HG03139 (cell line): ENCODE data around the gene ZGPAT.

Experiments
- ATAC-seq: cut with Tn5 transposase; IDR thresholded peaks from one replicate; pipeline ENCODE4 v1.9.1; 2021; ENCODE audit not compliant: unreplicated experiment

ZGPAT gene

GRCh38 chr20:63778034-63778752 lies 70.4 kb downstream of the ZGPAT start:
- ATAC-seq, result no peak

DNA sequence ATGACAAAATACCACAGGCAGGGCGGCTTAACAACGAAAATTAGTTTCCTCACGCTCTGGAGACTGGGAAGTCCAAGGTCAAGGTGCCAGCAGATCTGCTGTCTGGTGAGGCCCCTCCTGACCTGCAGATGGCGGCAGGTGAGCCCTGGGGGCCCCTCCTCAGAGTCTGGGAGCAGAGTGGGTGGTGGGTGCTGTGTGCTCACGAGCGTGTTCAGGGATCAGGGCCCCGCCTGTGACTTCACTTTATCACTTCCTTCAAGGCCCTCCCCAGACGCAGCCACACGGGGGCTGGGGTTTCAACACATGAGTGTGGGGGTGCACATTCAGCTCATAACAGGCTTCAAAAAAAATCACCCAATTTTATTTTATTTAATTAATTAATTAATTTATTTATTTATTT lies 71.0 kb downstream of the ZGPAT start:
- no peak for ATAC-seq

DNA sequence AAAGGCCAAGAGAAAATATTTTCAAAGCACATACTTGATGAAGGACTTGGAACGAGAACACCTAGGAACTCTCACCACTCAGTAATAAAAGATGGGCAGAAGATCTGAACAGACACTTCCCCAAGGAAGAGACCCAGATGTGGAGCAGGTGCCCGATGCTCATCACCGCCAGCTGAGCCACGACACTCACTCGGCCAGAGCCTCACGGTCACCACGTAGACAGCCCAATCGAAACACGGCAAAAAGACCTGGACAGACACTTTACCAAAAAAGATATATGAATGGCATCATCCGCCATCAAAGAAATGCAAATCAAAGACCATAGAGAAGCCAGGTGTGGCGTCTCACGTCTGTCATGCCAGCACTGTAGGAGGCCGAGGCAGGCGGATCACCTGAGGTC lies 73.3 kb downstream of the ZGPAT start:
- no peak for ATAC-seq

DNA sequence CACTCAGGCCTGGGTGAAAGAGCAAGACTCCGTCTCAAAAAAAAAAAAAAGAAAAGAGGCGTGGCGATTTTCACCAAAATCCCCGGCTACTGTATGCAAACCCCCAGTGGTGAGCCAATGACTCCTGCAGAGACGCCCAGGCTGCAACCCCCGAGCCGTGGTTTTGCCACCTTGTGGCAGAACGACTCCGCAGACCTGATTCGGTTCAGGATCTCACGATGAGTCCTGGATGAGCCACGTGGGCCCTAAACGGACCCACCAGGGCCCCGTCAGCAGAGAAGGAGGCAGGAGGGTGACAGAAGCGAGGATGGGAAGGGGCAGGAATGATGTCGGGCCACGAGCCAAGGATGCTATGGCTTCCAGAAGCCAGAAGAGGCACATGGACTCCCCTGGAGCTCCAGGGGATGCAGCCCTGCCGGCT lies 74.2 kb downstream of the ZGPAT start:
- ATAC-seq, result no peak

- ATAC-seq, result no peak
Observed at GRCh38 chr20:63782521-63782971, 74.7 kb downstream of the ZGPAT start.

DNA sequence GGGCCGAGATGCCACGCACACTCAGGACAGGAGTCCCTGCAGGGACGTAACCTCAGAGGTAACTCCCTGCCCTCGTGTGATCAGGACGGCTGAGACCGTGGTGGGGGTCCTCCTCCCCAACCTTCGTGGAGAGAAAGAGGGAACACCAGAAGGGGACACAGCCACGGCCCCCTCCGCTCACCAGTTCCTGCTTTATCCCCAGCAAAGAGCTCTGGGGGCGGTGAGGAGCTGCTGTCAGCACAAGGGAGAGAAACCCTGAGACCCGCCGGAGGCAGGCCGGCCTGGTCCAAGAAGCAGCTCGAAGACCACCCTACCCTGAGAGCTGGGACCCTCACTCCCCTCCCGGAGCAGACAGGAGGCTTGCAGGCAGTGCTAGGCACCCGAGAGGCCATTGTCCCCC lies 76.1 kb downstream of the ZGPAT start:
- no peak for ATAC-seq

- no peak for ATAC-seq
Observed at GRCh38 chr20:63785691-63786131, 77.9 kb downstream of the ZGPAT start.
